ENCODE measurements around the gene TTC7B. TPM values are rescaled to one million over a fixed set of nuclear protein-coding genes. Genes with fewer than 3 reads are reported as not detected.

The TTC7B gene
- total and polyA plus RNA-seq, 9 of the 15 experiments (the other 6 are each of a cell fraction or from before 2014, with no cell fraction given): 2.2 to 77.2 (median 36.7) TPM

DNA sequence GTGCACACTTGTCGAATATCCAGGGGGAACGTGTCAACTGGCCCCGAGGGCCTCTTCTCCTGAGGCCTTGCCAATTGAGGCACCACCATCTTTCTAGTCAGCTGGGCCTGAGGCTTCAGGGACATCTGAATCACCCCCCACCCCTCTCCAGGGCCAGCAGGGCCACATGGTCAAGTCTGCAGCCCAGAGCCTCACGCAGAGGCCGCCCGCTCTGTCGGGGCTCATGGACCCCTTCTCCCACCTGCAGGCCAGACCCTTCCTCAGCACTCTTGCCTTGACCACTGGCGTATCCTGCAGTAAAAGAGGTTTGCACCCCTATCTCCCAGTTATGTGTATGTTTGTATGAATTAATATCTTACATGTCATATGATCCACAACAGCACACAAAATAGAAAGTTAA is 237.1 kb downstream of the TTC7B start:
- Histone ChIP-seq H3K36me3 (ENCODE audit: control insufficient read depth, insufficient read depth, low read length) (peaks cover 11% of the 10 kb centered on the region; the same call in 1 of the 3 replicates), H3K4me1 (replicated peaks in 1 of 2; ENCODE audit: control insufficient read depth in 2 of 2, insufficient read depth in 2 of 2, low read length in 2 of 2) (peaks cover 14 to 47% of the 10 kb centered on the region in 2 experiments; a peak in 4 of 5 replicates), H3K9me1 (ENCODE audit: control insufficient read depth, insufficient read depth, low read length) (no peaks in the 10 kb centered on the region), H3K4me2 (ENCODE audit: insufficient read depth, low read length) (no peak overlapping the region), H3K9me3 (replicated peaks; ENCODE audit: control insufficient read depth, insufficient read depth, low read depth, low read length) (no peaks in the 10 kb centered on the region), H3K79me2 (ENCODE audit: control insufficient read depth, insufficient read depth, low read length) (no peaks in the 10 kb centered on the region), H3K9ac (ENCODE audit: insufficient read depth in 1 of 2, low read depth in 2 of 2, low read length in 2 of 2) (peak overlapping the region in 1 of 2 experiments; percentile 2; a peak in 1 of 4 replicates), H2AFZ (ENCODE audit: low read depth, low read length) (no peak overlapping the region), H3K4me3 (no peak overlapping the region), H3K27ac (ENCODE audit: extremely low read depth, low read depth, low read length) (no peak overlapping the region), H4K20me1 (replicated peaks; ENCODE audit: control insufficient read depth, insufficient read depth, low read length) (peaks cover 3% of the 10 kb centered on the region; the same call in 1 of the 2 replicates), H3K27me3 (ENCODE audit: control insufficient read depth in 2 of 2, insufficient read depth in 2 of 2, low read length in 2 of 2) (no peaks in the 10 kb centered on the region)
- TF ChIP-seq ZFX (CRISPR knock-in tag; IDR thresholded peaks at IDR 0.05) (no peak), HMG20B (CRISPR knock-in tag; IDR thresholded peaks at IDR 0.05) (no peak), IRF9 (tag; IDR thresholded peaks at IDR 0.05) (no peak)
- no peak for FAIRE-seq
- no peak for DNase-seq (ENCODE audit: extremely low read depth in 1 of 4, low spot score in 3 of 4)
- ChIA-PET POLR2A (interaction anchor here (1.2 kb wide), 1 partner anchor 35 kb away, joined by 4 read pairs; no protein-coding TSS in a partner anchor), CTCF (ENCODE audit: low intra/inter-chr PET ratio) (no interaction called here)
- BruUV-seq (replicated peaks): no TSS peak
- 96% methylated on average over 4 of the region's 8 CpGs for WGBS (ENCODE audit: insufficient coverage, low coverage, missing lambda C conversion rate)
- no peak for ATAC-seq
- intact Hi-C loops (cut with micrococcal nuclease) (no loop called here), in situ Hi-C loops (cut with MboI) (no loop called here)

Measured in K562 (cell line).